HG03565 (cell line): ENCODE data around the gene ARHGAP25.

Experiments
- ATAC-seq: cut with Tn5 transposase; IDR thresholded peaks from one replicate; pipeline ENCODE4 v1.9.1; 2021; ENCODE audit warnings: mild to moderate bottlenecking, moderate library complexity; ENCODE audit not compliant: unreplicated experiment

ARHGAP25 gene

GRCh38 chr2:68716604-68717304 lies 17.9 kb upstream of the ARHGAP25 start:
- ATAC-seq, result peak; percentile 24

- ATAC-seq, result no peak
Measured at GRCh38 chr2:68717305-68717661, 17.3 kb upstream of the ARHGAP25 start.

GRCh38 chr2:68719912-68720311 lies 14.7 kb upstream of the ARHGAP25 start:
- no peak for ATAC-seq

- no peak for ATAC-seq
Measured at GRCh38 chr2:68720665-68721064, 13.9 kb upstream of the ARHGAP25 start.

- ATAC-seq, result peak; percentile 56
Measured at GRCh38 chr2:68721482-68722101, 13.0 kb upstream of the ARHGAP25 start.

GRCh38 chr2:68722712-68723111 lies 11.9 kb upstream of the ARHGAP25 start:
- ATAC-seq, result no peak

- ATAC-seq, result no peak
Measured at GRCh38 chr2:68723181-68723580, 11.4 kb upstream of the ARHGAP25 start.

GRCh38 chr2:68726100-68726499 lies 8.5 kb upstream of the ARHGAP25 start:
- ATAC-seq, result no peak

- ATAC-seq, result peak; percentile 94
Measured at GRCh38 chr2:68726608-68727367, 7.8 kb upstream of the ARHGAP25 start.

- ATAC-seq, result no peak
Measured at GRCh38 chr2:68727683-68728375, 6.8 kb upstream of the ARHGAP25 start.

- ATAC-seq, result no peak
Measured at GRCh38 chr2:68730828-68731227, 3.8 kb upstream of the ARHGAP25 start.

- ATAC-seq, result no peak
Measured at GRCh38 chr2:68732036-68732932, 2.3 kb upstream of the ARHGAP25 start.

- no peak for ATAC-seq
Measured at GRCh38 chr2:68733365-68733764, 1.2 kb upstream of the ARHGAP25 start.

GRCh38 chr2:68734176-68734575 lies 435 bp upstream of the ARHGAP25 start:
- no peak for ATAC-seq

GRCh38 chr2:68736086-68736485 lies 1.5 kb downstream of the ARHGAP25 start:
- ATAC-seq, result no peak

- ATAC-seq, result peak; percentile 37
Measured at GRCh38 chr2:68737711-68738110, 3.1 kb downstream of the ARHGAP25 start.

GRCh38 chr2:68738906-68739594 lies 4.4 kb downstream of the ARHGAP25 start:
- no peak for ATAC-seq

- no peak for ATAC-seq
Measured at GRCh38 chr2:68739595-68740399, 5.2 kb downstream of the ARHGAP25 start.

GRCh38 chr2:68740400-68740914 lies 5.8 kb downstream of the ARHGAP25 start:
- no peak for ATAC-seq
